SKM-1 (cell line): ENCODE measurements around the gene GARRE1.
"Not testable (repeated sequence)": the region's sequence is repeated elsewhere in the genome, so short reads cannot be mapped to it uniquely, and the experiment has no call there.

ENCODE experiments used
- DNase-seq: peaks from one replicate; lab custom pipeline; 2025; ENCODE audit not compliant: unreplicated experiment; lab: John Stamatoyannopoulos, UW

Gene GARRE1

DNA sequence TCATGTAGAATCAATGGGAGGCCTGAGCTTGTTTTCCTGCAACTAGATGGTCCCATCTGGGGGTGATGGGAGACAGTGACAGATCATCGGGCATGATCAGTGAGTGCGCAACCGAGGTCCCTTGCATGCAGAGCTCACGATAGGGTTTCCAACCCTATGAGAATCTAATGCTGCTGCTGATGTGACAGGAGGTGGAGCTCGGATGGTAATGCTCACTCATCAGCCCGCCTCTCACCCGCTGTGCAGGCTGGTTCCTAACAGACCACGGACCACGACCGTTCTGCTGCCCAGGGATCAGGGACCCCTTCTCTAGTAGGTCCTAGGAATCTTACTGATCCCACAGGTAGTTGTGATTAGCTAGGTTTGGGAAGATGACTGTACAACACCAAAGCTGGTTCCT, 23.5 kb upstream of the GARRE1 start:
- no peak for DNase-seq

DNA sequence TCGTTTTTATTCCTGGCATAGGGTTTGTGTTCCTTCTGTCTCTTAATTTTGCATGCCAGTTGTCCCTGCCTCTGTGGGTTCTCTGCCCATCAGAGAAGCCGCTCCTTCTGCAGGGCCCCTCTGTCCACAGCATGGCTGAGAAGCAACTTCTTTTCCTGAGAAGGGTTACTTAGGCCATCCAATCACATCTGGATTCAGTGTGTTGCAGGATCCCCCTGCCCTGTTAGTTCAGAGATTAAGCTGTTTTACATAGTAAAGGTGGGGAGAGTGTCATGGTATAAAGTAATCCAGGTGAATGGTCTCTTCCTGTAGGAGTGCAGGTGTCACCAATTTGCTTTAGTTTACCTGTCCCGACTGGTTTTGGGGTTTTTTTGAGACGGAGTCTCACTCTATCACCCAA, 22.9 kb upstream of the GARRE1 start:
- DNase-seq = no peak

DNA sequence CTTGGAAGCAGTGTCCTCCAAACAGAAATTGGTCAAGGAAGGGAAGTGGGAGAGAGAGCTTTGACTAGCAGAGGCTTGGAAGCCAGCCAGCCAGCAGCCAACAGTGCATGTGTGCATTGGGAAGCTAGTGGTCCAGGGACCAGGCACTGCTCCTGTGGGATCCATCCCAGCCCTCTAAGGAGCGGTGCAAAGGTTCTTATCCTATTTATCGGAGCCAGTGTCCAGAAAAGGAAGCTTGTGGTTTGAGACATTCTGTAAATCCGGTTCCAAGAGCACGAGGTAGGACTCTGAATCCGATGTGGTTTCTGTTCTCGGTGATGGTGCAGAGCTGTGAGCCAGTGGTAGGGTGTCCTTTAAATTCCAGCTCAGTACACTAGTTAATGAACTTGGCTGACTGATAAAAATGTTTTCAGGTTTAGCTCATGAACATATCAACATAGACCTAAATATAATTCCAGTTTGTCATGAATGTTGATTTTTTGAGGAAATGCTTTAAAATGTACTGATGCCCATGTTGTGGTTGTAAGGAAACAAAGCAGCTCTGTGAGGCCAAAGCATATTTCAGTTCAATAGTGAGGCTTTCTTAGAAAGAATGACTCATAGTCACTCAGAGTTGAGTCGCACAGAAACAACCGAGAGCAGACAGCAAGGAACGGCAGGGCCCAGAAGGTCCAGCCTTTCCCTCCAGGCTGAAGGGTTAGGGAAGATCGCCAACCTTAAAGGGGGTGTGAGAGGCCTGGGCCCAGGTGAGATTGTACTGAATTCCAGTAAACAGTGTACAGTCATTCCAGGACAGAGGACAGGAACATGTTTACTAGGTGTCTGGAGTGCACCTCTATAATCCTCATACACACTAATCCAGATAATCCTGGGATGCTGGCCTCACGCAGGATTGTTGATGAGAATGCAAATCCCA, 21.5 kb upstream of the GARRE1 start:
- DNase-seq = no peak

DNA sequence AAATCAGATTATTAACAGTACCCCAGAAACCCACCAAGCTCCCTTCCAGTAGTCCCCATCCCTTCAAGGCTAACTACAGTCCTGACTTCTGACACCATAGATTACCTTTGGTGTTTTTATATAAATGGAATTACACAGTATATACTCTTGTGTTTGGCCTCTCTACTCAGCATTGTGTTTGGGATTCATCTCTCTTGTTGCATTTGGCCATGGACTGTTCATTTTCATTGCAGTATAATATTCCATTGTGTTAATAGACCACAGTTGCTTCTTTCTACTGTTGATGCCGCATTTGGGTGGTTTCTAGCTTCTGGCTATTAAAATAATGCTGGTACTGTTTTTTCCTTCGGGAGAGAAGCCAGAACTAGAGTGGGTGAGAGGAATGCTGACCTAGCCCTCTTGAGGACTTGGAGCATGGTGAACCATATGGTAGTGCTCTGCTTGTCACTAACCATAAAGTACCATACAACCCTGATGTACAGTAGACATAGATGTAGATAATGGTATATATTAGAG, 18.9 kb upstream of the GARRE1 start:
- DNase-seq = no peak

DNA sequence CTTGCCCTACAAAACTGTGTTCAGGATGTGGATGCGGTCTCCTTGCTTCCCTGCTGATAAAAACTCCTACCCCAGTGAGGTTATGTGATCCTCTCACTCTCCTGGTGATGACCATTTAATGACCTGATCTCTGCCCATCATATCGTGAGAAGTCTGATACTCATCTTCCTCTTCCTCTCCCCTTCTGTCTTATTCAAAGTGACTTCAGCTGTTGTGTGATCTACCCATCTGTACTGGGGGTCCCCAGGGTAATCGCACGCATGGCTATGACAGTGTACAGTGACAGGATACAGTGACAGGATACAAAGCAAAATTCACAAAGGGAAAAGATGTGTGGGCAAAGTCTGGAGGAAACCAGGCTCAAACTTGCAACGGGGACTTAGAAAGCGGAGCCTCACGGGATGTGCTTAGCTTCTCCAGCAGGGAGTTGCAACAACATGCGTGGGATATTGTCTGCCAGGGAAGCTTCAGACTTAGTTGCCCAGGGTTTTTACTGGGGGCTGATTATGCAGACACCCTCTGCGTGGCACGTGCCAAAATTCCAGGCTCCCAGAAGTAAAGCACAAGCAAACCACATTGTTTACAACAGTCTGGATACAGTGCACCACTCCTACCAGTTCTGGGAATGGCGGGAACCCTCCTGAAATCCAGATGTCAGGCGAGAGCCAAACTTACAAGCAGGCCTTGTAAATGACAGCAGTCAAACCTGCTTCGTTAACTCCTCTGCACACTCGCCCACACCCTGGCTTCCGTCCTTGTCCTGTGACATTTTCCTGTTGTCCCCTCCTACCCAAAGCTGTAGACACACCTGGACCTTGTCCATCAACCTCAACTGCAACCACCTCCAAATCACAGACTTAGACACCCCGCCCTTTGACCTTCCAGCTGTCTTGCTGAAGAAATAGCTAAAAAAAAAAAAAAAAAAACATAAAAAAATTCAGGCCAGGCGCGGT, 18.0 kb upstream of the GARRE1 start:
- DNase-seq = no peak

DNA sequence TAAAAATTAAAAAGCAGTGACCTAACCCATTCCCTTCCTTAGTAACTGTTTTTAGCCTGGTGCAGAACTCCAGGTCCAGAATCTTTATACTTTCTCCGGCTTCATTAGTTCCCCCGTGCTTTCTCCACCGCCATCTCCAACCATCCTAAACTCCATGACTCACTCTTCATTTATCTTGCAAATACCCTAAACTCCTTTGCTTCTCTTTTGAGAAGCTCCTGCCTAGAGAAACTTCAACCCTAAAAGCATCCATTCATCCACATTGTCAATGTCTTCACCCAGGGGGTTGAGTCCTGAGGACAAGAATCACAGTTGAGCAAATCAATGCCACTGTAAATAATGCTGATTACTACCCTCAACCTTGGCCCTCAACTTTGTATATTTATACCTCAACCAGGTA, 17.1 kb upstream of the GARRE1 start:
- no peak for DNase-seq

DNA sequence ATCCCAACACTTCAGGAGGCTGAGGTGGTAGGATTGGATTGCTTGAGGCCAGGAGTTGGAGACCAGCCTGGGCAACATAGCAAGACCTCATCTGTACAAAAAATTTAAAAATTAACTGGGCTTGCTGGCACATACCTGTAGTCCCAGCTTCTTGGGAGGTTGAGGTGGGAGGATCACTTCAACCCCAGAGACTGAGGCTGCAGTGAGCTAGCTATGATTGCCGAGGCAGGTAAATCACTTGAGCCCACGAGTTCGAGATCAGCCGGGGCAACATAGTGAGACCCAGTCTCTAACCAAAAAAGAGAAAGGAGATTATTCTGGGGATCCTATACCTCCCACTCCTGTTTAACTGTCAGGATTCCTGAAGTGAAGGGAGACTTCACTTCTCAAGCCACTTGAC, 16.4 kb upstream of the GARRE1 start:
- DNase-seq = no peak

DNA sequence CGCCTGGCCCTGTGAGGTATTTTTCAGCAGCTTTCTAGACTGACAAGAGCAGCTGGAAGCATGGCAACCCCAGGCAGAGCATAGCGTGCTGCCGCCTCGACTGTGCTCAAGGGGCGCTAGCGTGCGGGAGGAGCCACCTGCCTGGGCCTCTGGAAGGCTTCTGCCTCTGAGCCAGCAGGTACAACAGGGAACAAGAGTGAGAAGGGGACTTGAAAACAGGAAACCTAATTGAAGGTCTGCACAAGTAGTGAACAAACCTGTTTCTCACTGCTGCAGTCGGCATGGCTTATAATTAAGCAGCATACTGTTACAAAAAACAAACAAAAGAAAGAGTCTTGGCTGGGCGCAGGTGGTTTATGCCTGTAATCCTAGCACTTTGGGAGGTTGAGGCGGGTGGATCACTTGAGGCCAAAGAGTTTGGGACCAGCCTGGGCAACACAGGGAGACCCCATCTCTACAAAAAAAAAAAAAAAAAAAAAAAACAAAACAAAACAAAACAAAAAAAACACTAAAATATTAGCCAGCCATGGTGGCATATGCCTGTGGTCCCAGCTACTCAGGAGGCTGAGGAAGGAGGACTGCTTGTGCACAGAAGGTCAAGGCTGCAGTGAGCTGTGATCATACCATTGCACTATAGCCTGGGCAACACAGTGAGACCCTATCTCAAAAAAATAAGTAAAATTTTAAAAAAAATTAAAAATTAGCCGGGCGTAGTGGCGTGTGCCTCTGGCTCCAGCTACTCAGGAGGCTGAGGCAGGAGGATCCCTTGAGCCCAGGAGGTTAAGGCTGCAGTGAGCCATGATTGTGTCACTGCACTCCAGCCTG, 12.6 kb upstream of the GARRE1 start:
- DNase-seq = no peak

DNA sequence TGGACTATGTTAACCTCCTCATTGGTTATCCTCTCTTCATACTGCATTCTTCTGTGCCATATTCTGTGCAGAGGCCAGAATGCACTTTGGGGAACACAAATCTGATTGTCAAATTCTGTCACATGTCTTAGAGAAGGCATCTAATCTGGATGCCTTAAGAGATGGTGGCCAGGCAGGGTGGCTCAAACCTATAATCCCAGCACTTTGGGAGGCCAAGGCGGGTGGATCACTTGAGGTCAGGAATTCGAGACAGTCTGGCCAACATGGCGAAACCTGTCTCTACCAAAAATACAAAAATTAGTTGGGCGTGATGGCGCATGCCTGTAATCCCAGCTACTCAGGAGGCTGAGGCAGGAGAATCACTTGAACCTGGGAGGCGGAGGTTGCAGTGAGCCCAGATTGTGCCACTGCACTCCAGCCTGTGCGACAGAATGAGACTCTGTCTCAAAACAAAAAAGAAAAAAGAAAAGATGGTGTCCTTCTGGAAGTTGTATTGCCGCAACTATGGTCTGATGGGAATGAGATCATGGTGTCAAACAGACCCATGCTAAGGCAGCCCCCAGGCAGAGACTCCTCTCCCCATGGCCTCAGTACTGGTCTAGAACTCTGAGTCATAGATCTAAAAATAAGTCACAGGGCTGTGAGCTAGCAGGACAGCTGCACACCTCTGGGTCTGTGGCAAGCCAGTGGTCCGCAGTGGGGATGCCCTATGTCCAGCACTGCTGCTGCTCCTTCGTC, 11.0 kb upstream of the GARRE1 start:
- DNase-seq = not testable (repeated sequence)

DNA sequence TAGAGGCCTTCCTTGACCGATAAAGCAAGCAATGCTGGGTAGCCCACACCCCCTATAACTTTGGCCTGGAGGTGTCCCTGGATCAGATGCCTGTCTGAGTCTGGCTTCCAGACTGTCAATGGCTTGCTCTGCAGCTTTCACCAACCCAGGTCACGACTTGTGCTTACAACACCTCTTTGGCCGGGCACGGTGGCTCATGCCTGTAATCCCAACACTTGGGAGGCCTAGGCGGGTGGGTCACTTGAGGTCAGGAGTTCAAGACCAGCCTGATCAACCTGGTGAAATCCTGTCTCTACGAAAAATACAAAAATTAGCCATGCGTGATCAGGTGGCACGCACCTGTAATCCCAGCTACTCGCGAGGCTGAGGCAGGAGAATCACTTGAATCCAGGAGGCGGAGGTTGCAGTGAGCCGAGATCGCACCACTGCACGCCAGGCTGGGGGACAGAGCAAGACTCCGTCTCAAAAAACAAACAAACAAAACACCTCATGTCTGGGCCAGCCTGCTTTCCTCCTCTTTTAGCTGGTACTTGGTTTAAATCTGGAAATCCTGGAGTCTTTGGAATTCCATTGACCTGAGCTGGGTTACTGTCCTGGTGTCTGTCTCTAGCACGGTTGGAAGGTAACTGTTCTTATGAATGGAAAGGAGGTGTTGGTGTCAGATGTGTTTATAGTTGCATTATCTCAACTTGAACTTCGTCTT, 10.3 kb upstream of the GARRE1 start:
- no peak for DNase-seq

DNA sequence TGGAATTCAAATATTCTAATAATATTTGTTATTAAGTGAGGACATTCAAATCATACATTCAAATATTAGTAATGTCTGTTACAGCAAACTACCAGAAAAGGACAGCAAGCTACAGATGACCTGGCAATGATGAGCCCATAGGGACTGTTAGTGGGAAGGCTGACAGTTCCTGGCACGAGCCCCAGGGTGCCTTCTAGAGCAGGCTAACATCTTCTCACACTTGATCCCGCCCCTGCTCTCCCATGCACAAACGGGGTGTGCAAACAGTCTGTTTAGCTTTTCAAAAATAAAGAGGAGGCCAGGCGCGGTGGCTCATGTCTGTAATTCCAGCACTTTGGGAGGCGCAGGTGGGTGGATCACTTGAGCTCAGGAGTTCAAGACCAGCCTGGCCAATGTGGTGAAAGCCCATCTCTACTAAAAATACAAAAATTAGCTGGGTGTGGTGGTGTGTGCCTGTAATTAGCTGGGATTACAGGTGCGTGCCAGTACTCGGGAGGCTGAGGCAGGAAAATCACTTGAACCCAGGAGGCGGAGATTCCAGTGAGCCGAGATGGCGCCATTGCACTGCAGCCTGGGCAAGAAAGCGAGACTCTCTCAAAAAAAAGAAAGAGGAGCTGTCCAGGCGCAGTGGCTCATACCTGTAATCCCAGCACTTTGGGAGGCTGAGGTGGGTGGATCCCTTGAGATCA, 9.6 kb upstream of the GARRE1 start:
- no peak for DNase-seq

DNA sequence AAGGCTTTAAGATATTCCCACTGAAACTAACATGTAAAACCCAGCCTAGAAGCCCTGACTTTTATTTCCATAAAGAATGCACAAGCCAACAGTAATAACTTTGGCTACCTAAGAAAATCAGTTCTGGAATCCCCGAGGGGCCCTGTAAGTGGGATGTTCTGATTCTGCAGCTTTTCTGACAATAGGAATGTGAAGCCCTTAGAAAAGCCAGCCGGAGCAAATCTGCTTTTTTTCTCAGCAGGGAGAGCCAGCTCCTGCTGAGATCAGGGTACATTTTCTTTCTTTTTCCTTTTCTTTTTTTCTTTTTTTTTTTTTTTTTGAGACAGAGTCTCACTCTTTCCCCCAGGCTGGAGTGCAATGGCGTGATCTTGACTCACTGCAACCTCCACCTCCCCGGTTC, 8.0 kb upstream of the GARRE1 start:
- DNase-seq = no peak

DNA sequence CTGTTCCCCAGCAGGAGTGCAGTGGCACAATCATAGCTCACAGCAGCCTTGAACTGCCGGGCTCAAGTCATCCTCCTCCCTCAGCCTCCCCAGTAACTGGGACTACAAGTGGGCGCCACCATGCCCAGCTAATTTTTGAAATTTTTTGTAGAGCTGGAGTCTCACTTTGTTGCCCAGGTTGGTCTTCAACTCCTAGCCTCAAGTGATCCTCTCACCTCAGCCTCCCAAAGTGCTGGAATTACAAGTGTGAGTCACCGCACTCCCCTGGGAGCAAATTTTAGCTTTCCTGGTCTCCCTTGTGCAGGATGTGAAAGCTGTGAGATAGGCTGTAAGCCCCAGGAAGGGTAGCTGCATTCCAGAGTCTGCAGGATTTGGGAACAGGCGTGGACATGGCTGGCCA, 5.4 kb upstream of the GARRE1 start:
- DNase-seq = no peak

DNA sequence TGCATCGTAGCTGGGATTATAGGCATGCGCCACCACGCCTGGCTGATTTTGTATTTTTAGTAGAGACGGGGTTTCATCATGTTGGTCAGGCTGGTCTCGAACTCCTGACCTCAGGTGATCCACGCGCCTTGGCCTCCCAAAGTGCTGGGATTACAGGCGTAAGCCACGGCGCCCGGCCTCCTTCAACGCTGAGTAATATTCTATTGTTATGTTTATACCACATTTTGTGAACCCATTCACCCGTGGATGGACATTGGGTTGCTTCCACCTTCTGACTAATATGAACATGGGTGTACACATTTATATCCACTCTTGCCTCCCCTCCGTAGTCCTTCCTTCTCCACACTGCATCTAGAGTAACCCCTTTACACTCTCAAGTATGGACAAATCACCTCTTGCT, 1.2 kb upstream of the GARRE1 start:
- DNase-seq = not testable (repeated sequence)

DNA sequence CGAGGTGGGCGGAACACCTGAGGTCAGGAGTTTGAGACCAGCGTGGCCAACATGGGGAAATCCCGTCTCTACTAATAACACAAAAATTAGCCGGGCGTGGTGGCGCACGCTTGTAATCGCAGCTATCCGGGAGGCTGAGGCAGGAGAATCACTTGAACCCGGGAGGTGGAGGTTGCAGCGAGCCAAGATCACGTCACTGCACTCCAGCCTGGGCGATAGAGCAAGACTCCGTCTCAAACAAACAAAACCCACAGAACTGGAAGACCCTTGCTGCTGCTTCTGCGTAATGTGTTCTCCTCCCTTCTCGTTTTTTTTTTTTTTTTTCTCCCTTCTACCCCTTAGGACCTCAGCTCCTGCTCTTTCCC, 691 bp upstream of the GARRE1 start:
- not testable (repeated sequence) for DNase-seq

DNA sequence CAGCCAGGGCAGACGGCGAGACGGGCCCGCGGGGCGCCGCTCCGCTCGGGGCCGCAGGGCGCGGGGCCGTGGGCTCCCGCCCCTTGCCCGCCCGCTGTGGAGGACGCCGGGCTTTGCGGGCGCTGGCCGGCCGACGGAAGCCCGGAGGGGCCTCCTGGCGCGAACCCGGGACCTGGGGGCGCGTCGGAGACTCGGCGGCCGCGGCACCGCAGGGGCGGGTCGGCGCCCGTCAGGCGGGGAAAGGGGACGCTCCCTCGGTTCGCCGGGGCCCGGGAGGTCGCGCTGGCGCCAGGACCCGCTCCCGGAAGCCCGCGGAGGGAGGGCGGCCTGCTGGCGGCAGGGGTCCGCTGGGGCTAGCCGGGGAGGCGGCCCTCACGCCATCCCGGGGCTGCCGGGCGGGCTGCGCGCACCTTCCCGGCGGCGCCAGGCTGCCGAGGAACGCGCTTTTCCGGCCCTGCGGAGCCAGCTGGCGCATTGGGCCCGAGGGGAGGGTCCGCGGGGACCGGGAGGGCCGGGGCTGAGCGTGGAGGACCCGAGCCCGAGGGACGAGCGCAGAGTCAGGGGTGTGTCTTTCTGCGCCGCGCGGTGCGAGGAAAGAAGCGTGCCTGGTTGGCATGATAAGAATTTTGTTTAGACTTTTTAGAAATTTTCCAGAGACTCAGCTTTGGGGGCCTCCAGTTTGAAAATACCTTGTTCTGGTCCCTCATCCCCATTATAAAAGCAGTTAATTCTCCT, 511 bp downstream of the GARRE1 start:
- no peak for DNase-seq

DNA sequence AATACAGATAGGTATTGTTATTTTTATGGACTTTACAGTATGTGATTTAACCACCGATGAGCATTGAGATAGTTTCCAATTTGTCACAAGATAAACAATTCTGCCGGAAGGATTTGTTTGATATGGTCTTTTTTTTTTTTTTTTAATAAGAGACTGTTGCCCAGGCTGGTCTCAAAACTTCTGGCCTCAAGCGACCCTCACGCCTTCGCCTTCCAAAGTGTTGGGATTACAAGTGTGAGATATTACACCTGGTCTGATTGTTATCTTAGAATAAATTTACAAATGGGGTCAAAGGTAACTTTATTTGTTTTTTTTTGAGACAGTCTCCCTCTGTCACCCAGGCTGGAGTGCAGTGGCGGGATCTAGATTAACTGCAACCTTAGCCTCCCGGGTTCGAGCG, 1.2 kb downstream of the GARRE1 start:
- DNase-seq = no peak

DNA sequence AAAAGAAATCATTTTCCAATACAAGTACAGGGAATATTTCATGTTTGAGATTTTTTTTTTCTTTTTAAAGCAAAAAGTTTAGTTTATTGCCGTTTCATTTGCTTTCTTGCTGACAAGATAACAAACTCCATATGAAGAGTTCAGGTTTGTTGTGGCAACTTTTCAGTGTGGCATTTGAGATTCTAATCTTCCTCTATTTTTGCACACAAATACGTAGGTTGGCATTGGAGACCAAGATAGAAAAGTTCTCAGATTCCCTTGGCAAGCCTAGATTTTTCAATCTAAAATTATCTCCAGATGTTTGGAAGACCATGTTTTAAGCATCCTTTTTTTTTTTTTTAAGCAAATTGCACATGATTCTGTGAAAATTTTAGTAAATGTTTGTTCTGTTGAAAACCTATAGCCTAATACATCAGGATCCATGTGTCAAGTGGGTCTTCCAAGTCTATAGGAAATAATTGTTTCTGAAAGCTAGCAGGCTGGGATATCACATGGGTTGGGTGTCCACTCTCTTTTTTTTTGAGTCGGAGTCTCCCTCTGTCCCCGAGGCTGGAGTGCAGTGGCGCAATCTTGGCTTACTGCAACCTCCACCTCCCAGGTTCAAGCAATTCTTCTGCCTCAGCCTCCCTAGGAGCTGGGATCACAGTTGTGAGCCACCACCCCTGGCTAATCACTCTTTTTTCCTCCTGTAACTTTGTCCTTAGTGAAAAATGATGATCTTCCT, 2.6 kb downstream of the GARRE1 start:
- DNase-seq = no peak
